IPS-15b (cell line): Measurements from ENCODE around the gene TGIF2.

Source experiments
- H3K27me3 ChIP-seq: one replicate; pipeline ENCODE4 v1.6.1; 2013; ENCODE audit warnings: low read length; ENCODE audit not compliant: control insufficient read depth, insufficient read depth
- H3K36me3 ChIP-seq: one replicate; pipeline ENCODE4 v1.6.1; 2013; ENCODE audit warnings: low read length; ENCODE audit not compliant: control insufficient read depth, insufficient read depth
- H3K4me1 ChIP-seq: one replicate; pipeline ENCODE4 v1.6.1; 2013; ENCODE audit warnings: mild to moderate bottlenecking, low read length; ENCODE audit not compliant: control insufficient read depth, insufficient read depth
- H3K4me3 ChIP-seq: one replicate; pipeline ENCODE4 v1.5.1; 2013; ENCODE audit warnings: low read depth, low read length
- H3K9ac ChIP-seq: one replicate; pipeline ENCODE4 v1.6.1; 2013; ENCODE audit warnings: low read depth, mild to moderate bottlenecking, low read length
- H3K9me3 ChIP-seq: one replicate; pipeline ENCODE4 v1.6.1; 2013; ENCODE audit warnings: mild to moderate bottlenecking, low read length; ENCODE audit not compliant: control insufficient read depth, insufficient read depth

TGIF2 gene

GRCh38 chr20:36541227-36541767 lies 32.1 kb upstream of the TGIF2 start, which contains the start of gene MYL9:
MYL9 (plus strand) TSS chr20:36541519; CDS start chr20:36544885, 3,366 bp downstream.
- Histone ChIP-seq H3K9ac (peak within 1 kb of the TSS; percentile 54), H3K4me3 (peak within 1 kb of the TSS; percentile 64)

DNA sequence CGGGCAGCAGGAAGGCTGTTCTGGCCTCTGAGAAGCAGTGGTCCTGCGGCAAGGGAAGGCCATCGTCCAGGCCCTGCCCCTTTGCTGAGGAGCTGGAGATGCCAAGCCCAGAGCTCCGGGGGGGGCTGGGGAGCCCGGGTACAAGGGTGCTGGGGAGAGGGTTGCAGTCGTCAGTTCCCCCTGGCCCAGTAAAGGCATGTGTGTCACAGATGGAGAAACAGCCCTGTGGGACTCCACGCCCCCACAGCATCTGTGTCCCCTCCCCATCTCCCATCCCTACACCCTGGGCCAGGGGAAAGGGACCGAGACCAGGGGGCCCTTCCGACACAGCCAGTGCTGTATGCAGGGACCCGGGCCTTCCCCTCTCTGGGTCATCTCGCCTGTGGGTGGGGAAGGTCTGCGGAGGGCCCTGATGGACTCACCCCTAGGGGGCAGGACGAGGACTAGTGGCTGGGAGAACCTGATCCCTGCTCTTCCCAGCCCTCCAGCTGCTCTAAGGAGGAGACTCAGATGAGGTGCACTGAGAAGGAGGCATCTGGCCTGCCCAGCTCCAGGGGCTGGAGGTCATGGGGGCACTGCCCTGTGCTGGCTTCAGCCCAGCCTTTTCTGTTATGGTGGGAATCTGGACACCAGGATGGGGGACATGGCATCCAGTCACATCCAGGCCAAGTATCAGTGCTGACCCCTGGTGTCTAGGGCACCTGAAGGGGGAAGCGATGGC lies 31.5 kb upstream of the TGIF2 start:
- Histone ChIP-seq H3K27me3 (no peaks in the 10 kb centered on the region), H3K4me1 (peaks cover 13% of the 10 kb centered on the region), H3K9ac (no peak overlapping the region), H3K4me3 (peak overlapping the region; percentile 64), H3K36me3 (peaks cover 5% of the 10 kb centered on the region), H3K9me3 (no peaks in the 10 kb centered on the region)

More at GRCh38 chr20:36541227-36541767, 32.1 kb upstream of the TGIF2 start, which contains the start of gene MYL9:
- peaks cover 13% of the 10 kb centered on the region for H3K4me1 ChIP-seq
- H3K27me3 ChIP-seq: no peaks in the 10 kb centered on the region
- H3K9me3 ChIP-seq: no peaks in the 10 kb centered on the region
- peaks cover 4% of the 10 kb centered on the region for H3K36me3 ChIP-seq

DNA sequence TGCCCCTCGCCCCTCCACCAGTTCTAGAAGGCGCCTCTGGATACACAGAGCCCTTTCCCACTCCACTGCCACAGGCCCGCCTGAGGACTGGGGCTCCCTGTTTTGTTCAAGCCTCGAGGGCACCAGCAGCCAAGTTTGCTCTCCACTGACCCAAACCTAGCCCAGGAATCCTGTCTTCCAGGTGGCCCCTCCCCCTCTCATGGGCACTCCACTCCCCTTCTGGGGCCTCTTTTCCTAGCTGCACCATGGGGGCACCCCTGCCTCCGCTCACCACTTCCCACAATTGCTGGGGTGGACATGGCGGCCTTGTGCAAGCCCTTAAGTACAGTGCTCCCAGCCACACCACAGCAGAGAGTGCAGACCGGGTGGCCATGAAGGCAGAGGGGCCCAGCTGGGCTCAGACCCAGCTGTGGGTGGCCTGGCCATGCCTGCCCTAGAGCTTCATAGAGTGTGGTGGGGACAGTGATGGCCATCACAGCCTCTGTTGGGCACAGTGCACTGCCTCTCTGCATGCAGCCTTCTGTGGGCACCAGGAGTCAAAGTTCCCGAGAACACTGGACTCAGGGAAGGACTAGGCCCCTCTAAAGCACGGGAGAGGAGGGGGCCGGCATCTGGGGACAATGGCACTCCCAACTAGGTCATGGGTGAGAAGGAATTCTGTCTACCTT lies 30.7 kb upstream of the TGIF2 start:
- Histone ChIP-seq H3K36me3 (peaks cover 5% of the 10 kb centered on the region), H3K4me3 (peak overlapping the region; percentile 64), H3K4me1 (peaks cover 13% of the 10 kb centered on the region), H3K9ac (no peak overlapping the region), H3K27me3 (no peaks in the 10 kb centered on the region), H3K9me3 (no peaks in the 10 kb centered on the region)

GRCh38 chr20:36543184-36544133 lies 29.9 kb upstream of the TGIF2 start:
- Histone ChIP-seq H3K9ac (no peak overlapping the region), H3K4me3 (no peak overlapping the region), H3K4me1 (peaks cover 13% of the 10 kb centered on the region), H3K36me3 (peaks cover 7% of the 10 kb centered on the region), H3K27me3 (no peaks in the 10 kb centered on the region), H3K9me3 (no peaks in the 10 kb centered on the region)

DNA sequence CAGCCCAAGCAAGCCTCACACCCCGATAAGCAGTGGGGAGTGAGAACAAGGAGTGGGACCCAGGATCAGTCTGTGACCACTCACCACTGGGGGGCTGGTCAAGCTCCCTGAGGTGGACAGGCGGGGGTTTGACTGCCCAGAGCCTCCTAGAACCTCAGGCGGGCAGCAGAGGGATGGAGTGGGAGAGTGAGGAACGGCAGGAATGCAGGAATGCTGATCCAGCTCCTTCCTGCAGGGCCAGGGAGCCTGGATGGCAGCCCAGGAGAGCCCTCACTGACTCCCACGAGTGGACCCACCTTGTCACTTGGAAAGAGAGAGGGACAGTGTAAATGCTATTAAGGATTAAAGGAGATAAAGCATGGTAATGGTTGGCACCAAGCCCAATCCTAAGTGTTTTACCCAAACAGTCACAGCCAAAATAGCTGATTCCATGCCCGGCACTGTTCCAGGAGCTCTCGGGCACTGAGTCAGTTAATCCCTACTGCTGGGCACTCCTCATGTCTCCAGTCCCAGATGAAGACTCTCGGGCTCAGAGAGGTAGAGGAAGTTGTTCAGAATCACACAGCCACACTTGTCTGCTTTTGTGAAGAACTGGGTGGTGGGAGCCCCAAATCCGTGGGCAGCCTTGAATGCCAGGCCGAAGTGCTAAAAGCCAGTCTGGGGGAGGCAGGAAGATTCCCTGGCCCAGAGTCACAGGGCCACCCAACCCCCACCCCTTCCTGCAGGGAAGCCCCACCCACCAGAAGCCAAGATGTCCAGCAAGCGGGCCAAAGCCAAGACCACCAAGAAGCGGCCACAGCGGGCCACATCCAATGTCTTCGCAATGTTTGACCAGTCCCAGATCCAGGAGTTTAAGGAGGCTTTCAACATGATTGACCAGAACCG lies 29.0 kb upstream of the TGIF2 start:
- Histone ChIP-seq H3K4me3 (no peak overlapping the region), H3K9ac (no peak overlapping the region), H3K27me3 (no peaks in the 10 kb centered on the region), H3K9me3 (no peaks in the 10 kb centered on the region), H3K4me1 (peaks cover 13% of the 10 kb centered on the region), H3K36me3 (peaks cover 8% of the 10 kb centered on the region)

DNA sequence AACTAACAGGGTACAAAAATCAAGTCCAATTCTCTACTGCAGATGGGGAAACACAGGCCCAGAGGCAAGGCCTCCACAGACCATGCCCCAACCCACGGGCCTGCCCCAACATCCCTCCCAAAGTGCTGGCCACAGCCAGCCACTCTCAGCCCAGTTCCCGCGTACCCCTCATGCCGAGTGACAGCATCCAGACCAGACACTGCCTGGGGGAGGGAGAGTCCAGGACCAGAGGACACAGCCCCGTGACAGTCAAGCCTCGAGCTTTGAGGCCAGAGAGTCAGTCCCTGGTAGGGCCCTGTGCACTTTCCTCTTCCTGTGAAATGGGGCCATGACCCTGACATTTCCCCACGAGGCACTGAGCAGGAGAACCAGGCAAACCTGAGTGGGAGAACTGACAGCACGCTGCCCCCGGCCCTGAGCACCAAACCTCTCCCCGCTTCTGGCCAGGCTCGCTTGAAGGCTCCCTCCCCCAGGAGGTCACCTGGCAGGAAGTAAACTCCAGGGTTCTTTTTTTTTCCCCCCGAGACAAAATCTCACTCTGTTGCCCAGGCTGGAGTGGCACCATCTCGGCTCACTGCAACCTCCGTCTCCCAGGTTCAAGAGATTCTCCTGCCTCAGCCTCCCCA lies 27.2 kb upstream of the TGIF2 start:
- H3K4me1 ChIP-seq: peaks cover 11% of the 10 kb centered on the region
- no peak overlapping the region for H3K9ac ChIP-seq
- H3K9me3 ChIP-seq: no peaks in the 10 kb centered on the region
- H3K4me3 ChIP-seq: no peak overlapping the region
- H3K27me3 ChIP-seq: no peaks in the 10 kb centered on the region
- peaks cover 12% of the 10 kb centered on the region for H3K36me3 ChIP-seq

- Histone ChIP-seq H3K27me3 (no peaks in the 10 kb centered on the region), H3K36me3 (peaks cover 12% of the 10 kb centered on the region), H3K4me3 (no peak overlapping the region), H3K9ac (no peak overlapping the region), H3K9me3 (no peaks in the 10 kb centered on the region), H3K4me1 (peaks cover 8% of the 10 kb centered on the region)
These were observed 26.0 kb upstream of the TGIF2 start for GRCh38 chr20:36547186-36548005.

GRCh38 chr20:36548006-36548315 lies 25.4 kb upstream of the TGIF2 start:
- H3K27me3 ChIP-seq: no peaks in the 10 kb centered on the region
- peaks cover 2% of the 10 kb centered on the region for H3K4me1 ChIP-seq
- H3K9me3 ChIP-seq: no peaks in the 10 kb centered on the region
- no peak overlapping the region for H3K4me3 ChIP-seq
- no peak overlapping the region for H3K9ac ChIP-seq
- peaks cover 12% of the 10 kb centered on the region for H3K36me3 ChIP-seq

GRCh38 chr20:36548704-36549627 lies 24.4 kb upstream of the TGIF2 start:
- no peaks in the 10 kb centered on the region for H3K27me3 ChIP-seq
- H3K4me3 ChIP-seq: no peak overlapping the region
- peaks cover 12% of the 10 kb centered on the region for H3K36me3 ChIP-seq
- H3K4me1 ChIP-seq: peaks cover 2% of the 10 kb centered on the region
- no peaks in the 10 kb centered on the region for H3K9me3 ChIP-seq
- H3K9ac ChIP-seq: no peak overlapping the region
